Measurements from ENCODE around the gene C12orf75.

- TF ChIP-seq CTCF (IDR thresholded peaks at IDR 0.05): no peak
- TF ChIP-seq POLR2AphosphoS5 (IDR thresholded peaks at IDR 0.05; ENCODE audit: insufficient read depth in 1 of 2, low read depth in 1 of 2): no peak
- TF ChIP-seq POLR2A (IDR thresholded peaks at IDR 0.05): no peak
Observed at GRCh38 chr12:105391231-105391630, 60.7 kb downstream of the C12orf75 start.
